ENCODE data around the gene FCRL6.

DNA sequence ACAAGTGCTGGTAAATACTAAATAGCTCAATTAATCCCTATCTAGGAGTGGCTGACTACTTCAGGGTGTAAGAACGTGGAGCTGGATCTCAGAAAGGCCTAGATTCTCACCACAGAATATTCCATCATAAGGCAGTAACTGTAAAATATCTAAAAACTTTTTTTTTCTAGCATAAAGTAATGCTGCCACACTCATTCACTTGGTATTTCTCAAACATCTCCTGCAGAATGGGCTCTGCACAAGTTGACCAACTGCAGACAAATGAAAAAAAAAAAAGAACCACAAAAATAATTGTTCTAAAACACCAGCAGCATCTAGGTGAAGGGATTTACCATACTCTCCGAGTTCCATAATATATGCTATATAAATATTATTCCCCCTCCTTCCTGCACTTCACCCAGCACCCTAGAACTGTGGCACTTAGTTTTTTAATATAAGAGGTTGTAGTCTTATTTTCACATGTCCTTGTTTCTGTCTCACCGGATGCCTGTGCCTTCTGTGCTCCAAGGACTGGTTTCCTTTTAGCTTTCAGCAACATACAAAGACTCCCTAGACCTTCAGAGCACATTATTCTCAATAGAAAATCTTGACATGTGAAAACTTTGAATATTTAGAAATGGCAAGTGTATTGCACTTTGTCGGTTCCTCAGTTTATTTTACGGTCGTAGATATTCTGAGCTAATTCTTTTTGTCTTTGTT, 51.4 kb downstream of the FCRL6 start:
- TF ChIP-seq, protein P1, sequence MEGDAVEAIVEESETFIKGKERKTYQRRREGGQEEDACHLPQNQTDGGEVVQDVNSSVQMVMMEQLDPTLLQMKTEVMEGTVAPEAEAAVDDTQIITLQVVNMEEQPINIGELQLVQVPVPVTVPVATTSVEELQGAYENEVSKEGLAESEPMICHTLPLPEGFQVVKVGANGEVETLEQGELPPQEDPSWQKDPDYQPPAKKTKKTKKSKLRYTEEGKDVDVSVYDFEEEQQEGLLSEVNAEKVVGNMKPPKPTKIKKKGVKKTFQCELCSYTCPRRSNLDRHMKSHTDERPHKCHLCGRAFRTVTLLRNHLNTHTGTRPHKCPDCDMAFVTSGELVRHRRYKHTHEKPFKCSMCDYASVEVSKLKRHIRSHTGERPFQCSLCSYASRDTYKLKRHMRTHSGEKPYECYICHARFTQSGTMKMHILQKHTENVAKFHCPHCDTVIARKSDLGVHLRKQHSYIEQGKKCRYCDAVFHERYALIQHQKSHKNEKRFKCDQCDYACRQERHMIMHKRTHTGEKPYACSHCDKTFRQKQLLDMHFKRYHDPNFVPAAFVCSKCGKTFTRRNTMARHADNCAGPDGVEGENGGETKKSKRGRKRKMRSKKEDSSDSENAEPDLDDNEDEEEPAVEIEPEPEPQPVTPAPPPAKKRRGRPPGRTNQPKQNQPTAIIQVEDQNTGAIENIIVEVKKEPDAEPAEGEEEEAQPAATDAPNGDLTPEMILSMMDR (IDR thresholded peaks at IDR 0.05) = no peak
- no peak for TF ChIP-seq POLR2AphosphoS5 (IDR thresholded peaks at IDR 0.05; ENCODE audit: low read depth, low read length)
- TF ChIP-seq, protein P2, sequence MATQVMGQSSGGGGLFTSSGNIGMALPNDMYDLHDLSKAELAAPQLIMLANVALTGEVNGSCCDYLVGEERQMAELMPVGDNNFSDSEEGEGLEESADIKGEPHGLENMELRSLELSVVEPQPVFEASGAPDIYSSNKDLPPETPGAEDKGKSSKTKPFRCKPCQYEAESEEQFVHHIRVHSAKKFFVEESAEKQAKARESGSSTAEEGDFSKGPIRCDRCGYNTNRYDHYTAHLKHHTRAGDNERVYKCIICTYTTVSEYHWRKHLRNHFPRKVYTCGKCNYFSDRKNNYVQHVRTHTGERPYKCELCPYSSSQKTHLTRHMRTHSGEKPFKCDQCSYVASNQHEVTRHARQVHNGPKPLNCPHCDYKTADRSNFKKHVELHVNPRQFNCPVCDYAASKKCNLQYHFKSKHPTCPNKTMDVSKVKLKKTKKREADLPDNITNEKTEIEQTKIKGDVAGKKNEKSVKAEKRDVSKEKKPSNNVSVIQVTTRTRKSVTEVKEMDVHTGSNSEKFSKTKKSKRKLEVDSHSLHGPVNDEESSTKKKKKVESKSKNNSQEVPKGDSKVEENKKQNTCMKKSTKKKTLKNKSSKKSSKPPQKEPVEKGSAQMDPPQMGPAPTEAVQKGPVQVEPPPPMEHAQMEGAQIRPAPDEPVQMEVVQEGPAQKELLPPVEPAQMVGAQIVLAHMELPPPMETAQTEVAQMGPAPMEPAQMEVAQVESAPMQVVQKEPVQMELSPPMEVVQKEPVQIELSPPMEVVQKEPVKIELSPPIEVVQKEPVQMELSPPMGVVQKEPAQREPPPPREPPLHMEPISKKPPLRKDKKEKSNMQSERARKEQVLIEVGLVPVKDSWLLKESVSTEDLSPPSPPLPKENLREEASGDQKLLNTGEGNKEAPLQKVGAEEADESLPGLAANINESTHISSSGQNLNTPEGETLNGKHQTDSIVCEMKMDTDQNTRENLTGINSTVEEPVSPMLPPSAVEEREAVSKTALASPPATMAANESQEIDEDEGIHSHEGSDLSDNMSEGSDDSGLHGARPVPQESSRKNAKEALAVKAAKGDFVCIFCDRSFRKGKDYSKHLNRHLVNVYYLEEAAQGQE (IDR thresholded peaks at IDR 0.05; ENCODE audit: insufficient read depth in 1 of 2, low read depth in 2 of 2, low read length in 1 of 2) = no peak
- no peak for TF ChIP-seq SIN3A (IDR thresholded peaks at IDR 0.05; ENCODE audit: borderline replicate concordance, insufficient read depth, low read depth, low read length)
